ENCODE data around the gene BPIFA1.

BPIFA1 gene

DNA sequence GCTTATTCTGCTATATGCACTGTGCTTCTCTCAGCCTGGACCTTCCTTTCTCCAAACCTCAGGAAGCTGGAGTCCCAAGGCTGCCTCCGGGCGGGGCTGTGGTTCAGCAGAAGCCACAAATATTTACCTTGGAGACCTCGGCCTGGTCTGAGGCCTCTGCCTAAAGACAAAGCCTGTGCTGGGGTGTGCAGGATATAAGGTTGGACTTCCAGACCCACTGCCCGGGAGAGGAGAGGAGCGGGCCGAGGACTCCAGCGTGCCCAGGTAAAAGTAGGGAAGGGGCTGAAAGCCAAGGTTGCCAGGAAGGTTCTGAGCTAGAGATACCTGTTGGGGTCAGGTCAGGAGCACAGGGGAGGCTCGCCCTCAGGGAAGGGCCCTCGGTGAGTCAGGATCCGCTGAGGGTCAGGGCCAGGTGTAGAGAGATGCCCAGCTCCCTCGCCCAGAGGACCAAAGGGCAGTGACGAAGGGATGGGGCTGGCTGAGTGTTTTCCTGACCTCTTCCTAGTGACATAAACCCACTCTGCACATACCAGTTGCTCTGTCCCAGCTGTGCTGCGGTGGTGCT, 47.3 kb downstream of the BPIFA1 start, which contains the start of gene BPIFB1:
Gene BPIFB1 (plus strand): TSS at position 224 of the 565 bp plus-strand sequence. CDS start 2,860 bp downstream, outside the sequence.
- H3K27ac Mint-ChIP-seq (ENCODE audit: low read depth), result no peak within 1 kb of the TSS
- no peak for DNase-seq (ENCODE audit: low spot score in 2 of 2)
- H3K36me3 Mint-ChIP-seq (ENCODE audit: insufficient read depth), result no peaks in the 10 kb centered on the region
- no peak within 1 kb of the TSS for H3K4me3 Mint-ChIP-seq
- ATAC-seq (replicated peaks; ENCODE audit: extremely low read depth, poor library complexity, severe bottlenecking), result no peak
- peaks cover 71% of the 10 kb centered on the region for H3K27me3 Mint-ChIP-seq
- H3K4me1 Mint-ChIP-seq, result no peaks in the 10 kb centered on the region
- H3K9me3 Mint-ChIP-seq, result no peaks in the 10 kb centered on the region

DNA sequence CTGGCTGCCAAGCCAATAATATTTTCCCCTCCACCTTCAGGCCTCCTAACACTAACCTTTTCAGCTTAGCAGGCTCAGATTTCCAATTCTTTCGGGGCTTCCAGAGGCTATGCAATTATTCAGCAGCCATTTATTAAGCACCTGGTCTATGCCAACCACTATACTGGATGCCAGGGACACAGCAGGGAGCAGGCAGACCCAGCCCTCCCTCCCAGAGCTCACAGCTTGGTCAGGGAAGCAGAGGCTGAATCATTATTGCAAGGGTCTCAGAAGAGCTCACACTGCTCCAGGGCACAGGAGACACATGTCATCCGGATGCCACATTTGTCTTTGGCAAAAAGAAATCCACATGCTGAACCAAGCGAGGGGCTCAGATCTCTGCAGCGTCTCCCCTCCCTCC, 48.5 kb downstream of the BPIFA1 start:
- no peak for ATAC-seq (replicated peaks; ENCODE audit: extremely low read depth, poor library complexity, severe bottlenecking)
- Mint-ChIP-seq H3K36me3 (ENCODE audit: insufficient read depth) (no peaks in the 10 kb centered on the region), H3K4me3 (no peak overlapping the region), H3K27me3 (peaks cover 69% of the 10 kb centered on the region), H3K27ac (ENCODE audit: low read depth) (no peak overlapping the region), H3K4me1 (no peaks in the 10 kb centered on the region), H3K9me3 (no peaks in the 10 kb centered on the region)
- DNase-seq (ENCODE audit: low spot score in 2 of 2), result no peak

DNA sequence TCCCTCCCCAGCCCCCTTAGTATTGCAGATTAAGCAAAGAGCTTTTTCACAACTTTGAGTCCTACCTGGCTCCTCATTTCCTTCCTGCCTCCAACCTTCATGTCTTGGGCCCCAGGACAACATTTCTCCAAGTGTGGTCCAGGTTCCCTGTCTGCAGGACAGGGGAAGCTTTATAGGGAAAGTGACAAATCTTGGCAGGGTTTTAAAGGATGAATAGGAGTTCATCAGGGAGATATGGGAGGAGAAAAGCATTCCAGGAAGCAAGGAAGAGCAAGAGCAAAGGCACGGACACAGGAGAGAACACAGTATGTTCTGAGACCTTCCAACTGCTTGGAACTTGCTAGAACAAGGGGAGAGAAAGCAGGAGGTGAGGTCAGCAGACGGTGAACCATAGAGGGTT, 49.1 kb downstream of the BPIFA1 start:
- no peaks in the 10 kb centered on the region for H3K36me3 Mint-ChIP-seq (ENCODE audit: insufficient read depth)
- no peak for DNase-seq (ENCODE audit: low spot score in 2 of 2)
- no peak for ATAC-seq (replicated peaks; ENCODE audit: extremely low read depth, poor library complexity, severe bottlenecking)

DNA sequence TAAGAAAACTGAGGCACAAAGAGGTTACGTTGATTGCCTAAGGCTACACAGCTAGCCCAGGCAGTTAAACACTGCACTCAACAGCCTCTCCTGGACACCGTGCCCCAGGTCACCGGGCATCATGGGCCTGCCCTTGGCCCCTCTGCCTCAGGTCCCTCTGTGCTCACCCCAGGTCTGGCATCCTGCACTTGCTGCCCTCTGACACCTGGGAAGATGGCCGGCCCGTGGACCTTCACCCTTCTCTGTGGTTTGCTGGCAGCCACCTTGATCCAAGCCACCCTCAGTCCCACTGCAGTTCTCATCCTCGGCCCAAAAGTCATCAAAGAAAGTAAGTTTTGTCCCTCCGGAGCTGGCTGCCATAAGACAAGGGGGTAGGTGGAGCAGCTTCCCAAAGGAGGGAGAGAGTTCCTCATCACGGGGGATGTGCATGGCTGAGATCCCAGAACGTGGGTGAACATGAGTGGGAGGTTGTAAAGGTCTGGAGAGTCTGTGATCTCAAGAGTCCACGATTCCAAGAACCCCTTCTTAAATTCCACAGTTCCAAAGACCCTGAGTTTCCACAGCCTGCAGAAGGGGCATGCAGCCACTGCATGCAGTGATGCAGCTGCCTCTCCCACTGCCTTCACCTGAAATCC, 50.2 kb downstream of the BPIFA1 start:
- no peak for DNase-seq (ENCODE audit: low spot score in 2 of 2)
- Mint-ChIP-seq H3K36me3 (ENCODE audit: insufficient read depth) (no peaks in the 10 kb centered on the region), H3K27ac (ENCODE audit: low read depth) (no peak overlapping the region), H3K9me3 (no peaks in the 10 kb centered on the region), H3K4me1 (no peaks in the 10 kb centered on the region), H3K4me3 (no peak overlapping the region), H3K27me3 (peaks cover 52% of the 10 kb centered on the region)
- no peak for ATAC-seq (replicated peaks; ENCODE audit: extremely low read depth, poor library complexity, severe bottlenecking)

More for the DNA sequence above, 49.1 kb downstream of the BPIFA1 start:
- no peaks in the 10 kb centered on the region for H3K9me3 Mint-ChIP-seq
- no peak overlapping the region for H3K4me3 Mint-ChIP-seq
- H3K27ac Mint-ChIP-seq (ENCODE audit: low read depth), result no peak overlapping the region
- peaks cover 62% of the 10 kb centered on the region for H3K27me3 Mint-ChIP-seq
- no peaks in the 10 kb centered on the region for H3K4me1 Mint-ChIP-seq

DNA sequence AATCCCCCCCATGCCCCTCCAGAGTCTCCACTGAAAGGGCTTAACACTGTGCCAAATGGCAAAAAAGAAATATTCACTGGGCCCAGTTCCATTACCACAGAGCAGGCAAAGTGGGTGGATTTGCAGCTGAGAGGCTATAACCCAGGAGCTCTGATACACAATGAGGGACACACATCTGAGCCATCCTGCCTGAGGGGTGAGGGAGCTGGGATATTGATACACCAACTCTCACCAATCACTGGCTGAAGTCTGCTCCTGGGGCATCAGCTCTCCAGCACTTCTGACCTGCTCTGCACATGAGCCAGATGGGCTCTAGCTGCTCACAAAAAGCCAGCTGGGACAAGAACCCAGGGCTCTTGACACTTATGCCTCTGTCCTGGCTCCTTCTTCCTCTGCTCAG, 52.1 kb downstream of the BPIFA1 start:
- ATAC-seq (replicated peaks; ENCODE audit: extremely low read depth, poor library complexity, severe bottlenecking) (no peak), DNase-seq (ENCODE audit: low spot score in 2 of 2) (no peak)
- Mint-ChIP-seq H3K9me3 (no peaks in the 10 kb centered on the region), H3K4me1 (peaks cover 4% of the 10 kb centered on the region), H3K4me3 (no peak overlapping the region), H3K27ac (ENCODE audit: low read depth) (no peak overlapping the region), H3K36me3 (ENCODE audit: insufficient read depth) (no peaks in the 10 kb centered on the region), H3K27me3 (peaks cover 55% of the 10 kb centered on the region)

DNA sequence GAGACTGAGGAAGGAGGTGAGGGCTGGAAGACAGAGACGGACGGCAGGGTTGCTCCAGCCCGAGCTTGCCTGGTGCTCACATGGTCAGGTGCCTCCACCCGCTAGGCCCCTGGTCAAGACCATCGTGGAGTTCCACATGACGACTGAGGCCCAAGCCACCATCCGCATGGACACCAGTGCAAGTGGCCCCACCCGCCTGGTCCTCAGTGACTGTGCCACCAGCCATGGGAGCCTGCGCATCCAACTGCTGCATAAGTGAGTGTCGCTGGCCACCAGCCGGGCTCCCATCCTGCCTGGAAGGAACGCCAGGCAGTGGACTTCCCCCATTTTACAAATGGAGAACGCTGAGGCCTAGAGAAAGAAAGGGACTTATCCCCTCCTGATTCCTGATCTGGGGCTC, 55.1 kb downstream of the BPIFA1 start:
- peaks cover 4% of the 10 kb centered on the region for H3K4me1 Mint-ChIP-seq
- DNase-seq (ENCODE audit: low spot score in 2 of 2) (no peak), ATAC-seq (replicated peaks; ENCODE audit: extremely low read depth, poor library complexity, severe bottlenecking) (no peak)

DNA sequence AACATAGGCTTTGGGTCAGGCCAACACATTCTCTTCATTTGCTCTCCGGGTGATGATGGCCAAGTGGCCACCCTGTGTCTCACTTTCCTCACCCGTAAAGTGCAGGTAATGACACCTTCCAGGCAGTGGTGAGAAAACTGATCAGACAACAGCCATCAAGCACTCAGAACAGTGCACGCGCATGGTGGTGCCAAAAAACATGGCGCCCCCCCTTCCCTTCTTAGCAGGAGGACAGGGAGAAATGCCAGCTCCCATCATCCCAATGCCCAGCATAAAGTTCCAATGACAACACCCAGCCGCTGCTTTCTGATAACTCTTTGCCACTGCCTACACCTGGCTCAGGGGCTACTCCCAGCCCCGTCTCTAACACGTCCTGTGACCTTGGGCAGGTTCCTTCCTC, 55.6 kb downstream of the BPIFA1 start:
- no peaks in the 10 kb centered on the region for H3K36me3 Mint-ChIP-seq (ENCODE audit: insufficient read depth)
- no peak for DNase-seq (ENCODE audit: low spot score in 2 of 2)
- no peak overlapping the region for H3K27ac Mint-ChIP-seq (ENCODE audit: low read depth)
- H3K9me3 Mint-ChIP-seq, result no peaks in the 10 kb centered on the region
- peaks cover 4% of the 10 kb centered on the region for H3K4me1 Mint-ChIP-seq
- H3K4me3 Mint-ChIP-seq, result no peak overlapping the region
- peaks cover 20% of the 10 kb centered on the region for H3K27me3 Mint-ChIP-seq
- ATAC-seq (replicated peaks; ENCODE audit: extremely low read depth, poor library complexity, severe bottlenecking), result no peak

More for the DNA sequence above, 55.1 kb downstream of the BPIFA1 start:
- Mint-ChIP-seq H3K4me3 (no peak overlapping the region), H3K27me3 (peaks cover 26% of the 10 kb centered on the region), H3K27ac (ENCODE audit: low read depth) (no peak overlapping the region), H3K36me3 (ENCODE audit: insufficient read depth) (no peaks in the 10 kb centered on the region), H3K9me3 (no peaks in the 10 kb centered on the region)

DNA sequence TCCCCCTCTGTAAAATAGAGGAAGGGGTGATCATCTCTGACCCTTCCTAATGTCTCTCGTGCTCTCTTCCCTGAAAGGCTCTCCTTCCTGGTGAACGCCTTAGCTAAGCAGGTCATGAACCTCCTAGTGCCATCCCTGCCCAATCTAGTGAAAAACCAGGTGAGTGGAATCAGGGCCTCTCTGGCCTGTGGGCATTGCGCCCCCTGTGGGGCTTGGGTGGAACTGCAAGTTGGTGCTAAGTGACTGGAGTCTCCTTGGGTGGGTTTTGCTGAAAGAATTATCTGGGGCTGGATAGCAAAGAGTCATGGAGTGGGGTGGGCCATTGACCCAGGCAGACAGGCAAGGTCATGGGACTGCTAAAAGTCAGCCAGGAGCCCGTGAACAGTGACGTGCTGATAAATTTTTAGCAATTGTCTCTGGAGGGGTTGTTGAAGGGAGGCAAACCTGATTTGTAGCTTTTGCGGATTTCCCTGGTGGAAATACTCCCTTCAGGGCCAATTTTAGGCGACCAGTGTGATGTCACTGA, 56.1 kb downstream of the BPIFA1 start:
- Mint-ChIP-seq H3K4me1 (peaks cover 4% of the 10 kb centered on the region), H3K4me3 (no peak overlapping the region), H3K36me3 (ENCODE audit: insufficient read depth) (no peaks in the 10 kb centered on the region), H3K27me3 (peaks cover 16% of the 10 kb centered on the region), H3K9me3 (no peaks in the 10 kb centered on the region), H3K27ac (ENCODE audit: low read depth) (no peak overlapping the region)
- DNase-seq (ENCODE audit: low spot score in 2 of 2), result peak; percentile 37 to 44
- no peak for ATAC-seq (replicated peaks; ENCODE audit: extremely low read depth, poor library complexity, severe bottlenecking)

Measured in central memory CD8-positive, alpha-beta T cell (primary cell).